Nephron progenitor cell (in vitro differentiated cells): Measurements from ENCODE around the gene CNTNAP1.

ENCODE experiments used
- DNase-seq: peaks from one replicate; pipeline ENCODE4 v3.0.0; 2021
- H3K27ac Mint-ChIP-seq: 2 replicates; pipeline ENCODE4 v1.8.0; 2021; ENCODE audit warnings: mild to moderate bottlenecking, moderate library complexity, mixed read lengths
- H3K27me3 Mint-ChIP-seq: 2 replicates; pipeline ENCODE4 v1.8.0; 2021; ENCODE audit warnings: mild to moderate bottlenecking, low read depth, mixed read lengths; ENCODE audit not compliant: poor library complexity
- H3K36me3 Mint-ChIP-seq: 2 replicates; pipeline ENCODE4 v1.8.0; 2021; ENCODE audit warnings: low read depth, mixed read lengths
- H3K4me1 Mint-ChIP-seq: 2 replicates; pipeline ENCODE4 v1.8.0; 2021; ENCODE audit warnings: mixed read lengths
- H3K4me3 Mint-ChIP-seq: 2 replicates; pipeline ENCODE4 v1.8.0; 2021; ENCODE audit warnings: mild to moderate bottlenecking, moderate library complexity, mixed read lengths
- H3K9me3 Mint-ChIP-seq: 2 replicates; pipeline ENCODE4 v1.8.0; 2021; ENCODE audit warnings: mild to moderate bottlenecking, moderate library complexity, mixed read lengths
- TF ChIP-seq, protein P1 (sequence below): fragments of 200-600 bp; sonication (generic); IDR thresholded peaks from 2 replicates; pipeline ENCODE4 v1.5.0; 2021; ENCODE audit warnings: antibody characterized with exemption

CNTNAP1 gene

DNA sequence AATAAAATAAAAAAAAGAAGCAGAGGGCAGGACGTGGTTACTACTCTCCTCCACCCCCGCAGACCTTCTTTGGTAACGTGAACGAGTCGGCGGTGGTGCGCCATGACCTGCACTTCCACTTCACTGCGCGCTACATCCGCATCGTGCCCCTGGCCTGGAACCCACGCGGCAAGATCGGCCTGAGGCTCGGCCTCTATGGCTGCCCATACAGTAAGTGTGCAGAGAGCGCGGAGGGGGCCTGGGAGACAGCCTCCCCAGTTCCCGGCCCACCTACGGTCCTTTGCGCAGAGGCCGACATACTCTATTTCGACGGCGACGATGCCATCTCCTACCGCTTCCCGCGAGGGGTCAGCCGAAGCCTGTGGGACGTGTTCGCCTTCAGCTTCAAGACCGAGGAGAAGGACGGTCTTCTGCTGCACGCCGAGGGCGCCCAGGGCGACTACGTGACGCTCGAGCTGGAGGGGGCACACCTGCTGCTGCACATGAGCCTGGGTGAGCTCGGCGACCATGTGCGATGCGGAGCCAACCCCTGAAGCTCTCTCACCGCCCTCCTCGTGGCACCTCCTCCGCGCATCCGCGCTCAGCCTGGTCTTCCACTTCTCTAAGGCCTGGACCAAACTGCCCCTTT lies 2.7 kb downstream of the CNTNAP1 start:
- TF ChIP-seq, protein P1, sequence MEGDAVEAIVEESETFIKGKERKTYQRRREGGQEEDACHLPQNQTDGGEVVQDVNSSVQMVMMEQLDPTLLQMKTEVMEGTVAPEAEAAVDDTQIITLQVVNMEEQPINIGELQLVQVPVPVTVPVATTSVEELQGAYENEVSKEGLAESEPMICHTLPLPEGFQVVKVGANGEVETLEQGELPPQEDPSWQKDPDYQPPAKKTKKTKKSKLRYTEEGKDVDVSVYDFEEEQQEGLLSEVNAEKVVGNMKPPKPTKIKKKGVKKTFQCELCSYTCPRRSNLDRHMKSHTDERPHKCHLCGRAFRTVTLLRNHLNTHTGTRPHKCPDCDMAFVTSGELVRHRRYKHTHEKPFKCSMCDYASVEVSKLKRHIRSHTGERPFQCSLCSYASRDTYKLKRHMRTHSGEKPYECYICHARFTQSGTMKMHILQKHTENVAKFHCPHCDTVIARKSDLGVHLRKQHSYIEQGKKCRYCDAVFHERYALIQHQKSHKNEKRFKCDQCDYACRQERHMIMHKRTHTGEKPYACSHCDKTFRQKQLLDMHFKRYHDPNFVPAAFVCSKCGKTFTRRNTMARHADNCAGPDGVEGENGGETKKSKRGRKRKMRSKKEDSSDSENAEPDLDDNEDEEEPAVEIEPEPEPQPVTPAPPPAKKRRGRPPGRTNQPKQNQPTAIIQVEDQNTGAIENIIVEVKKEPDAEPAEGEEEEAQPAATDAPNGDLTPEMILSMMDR, result no peak
- H3K9me3 Mint-ChIP-seq, result no peaks in the 10 kb centered on the region
- peak overlapping the region; percentile 33 for H3K4me3 Mint-ChIP-seq
- H3K27me3 Mint-ChIP-seq, result peaks cover 4% of the 10 kb centered on the region
- peaks cover 81% of the 10 kb centered on the region for H3K4me1 Mint-ChIP-seq
- H3K27ac Mint-ChIP-seq, result no peak overlapping the region
- peaks cover 54% of the 10 kb centered on the region for H3K36me3 Mint-ChIP-seq
- DNase-seq, result no peak

DNA sequence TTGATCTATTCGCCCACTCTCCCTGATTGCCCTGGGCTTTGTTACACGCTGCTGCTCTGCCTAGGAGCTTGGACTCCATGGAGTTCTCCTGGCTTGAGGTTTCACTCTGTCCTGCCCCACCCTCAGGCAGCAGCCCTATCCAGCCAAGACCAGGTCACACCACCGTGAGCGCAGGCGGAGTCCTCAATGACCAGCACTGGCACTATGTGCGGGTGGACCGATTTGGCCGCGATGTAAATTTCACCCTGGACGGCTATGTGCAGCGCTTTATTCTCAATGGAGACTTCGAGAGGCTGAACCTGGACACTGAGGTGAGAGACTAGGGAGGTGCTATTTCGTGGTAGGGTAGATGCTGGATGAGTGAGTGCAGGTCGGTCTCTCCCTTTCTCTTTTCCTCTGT lies 3.5 kb downstream of the CNTNAP1 start:
- Mint-ChIP-seq H3K27me3 (peaks cover 4% of the 10 kb centered on the region), H3K4me3 (peak overlapping the region; percentile 33), H3K36me3 (peaks cover 54% of the 10 kb centered on the region), H3K4me1 (peaks cover 73% of the 10 kb centered on the region), H3K27ac (no peak overlapping the region), H3K9me3 (no peaks in the 10 kb centered on the region)
- DNase-seq, result no peak
- TF ChIP-seq, protein P1, result no peak

DNA sequence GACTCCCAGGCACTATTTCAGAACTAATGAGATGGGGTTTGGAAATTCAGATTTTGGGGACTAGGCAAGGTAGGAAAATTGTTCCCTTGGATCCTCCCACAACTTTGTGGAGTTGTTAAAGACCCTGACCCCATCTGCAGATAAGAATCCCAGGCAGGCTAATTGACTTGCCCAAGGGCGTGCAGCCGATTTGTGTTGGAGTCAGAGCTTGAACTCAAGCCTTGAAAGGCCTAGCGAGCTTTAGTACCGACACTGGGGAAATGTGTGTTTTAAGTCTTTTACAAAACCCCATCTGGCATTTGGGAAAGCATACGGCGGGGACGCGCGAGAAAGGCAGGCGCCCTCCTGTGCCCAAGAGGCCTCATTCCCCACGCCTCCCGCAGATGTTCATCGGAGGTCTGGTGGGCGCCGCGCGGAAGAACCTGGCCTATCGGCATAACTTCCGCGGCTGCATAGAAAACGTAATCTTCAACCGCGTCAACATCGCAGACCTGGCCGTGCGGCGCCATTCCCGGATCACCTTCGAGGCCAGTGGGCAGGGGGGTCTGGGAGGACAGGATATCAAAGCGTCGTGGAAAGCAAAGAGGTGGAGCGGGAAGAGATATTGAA lies 4.3 kb downstream of the CNTNAP1 start:
- H3K4me3 Mint-ChIP-seq, result no peak overlapping the region
- peak overlapping the region; percentile 72 for H3K27ac Mint-ChIP-seq
- no peak for DNase-seq

DNA sequence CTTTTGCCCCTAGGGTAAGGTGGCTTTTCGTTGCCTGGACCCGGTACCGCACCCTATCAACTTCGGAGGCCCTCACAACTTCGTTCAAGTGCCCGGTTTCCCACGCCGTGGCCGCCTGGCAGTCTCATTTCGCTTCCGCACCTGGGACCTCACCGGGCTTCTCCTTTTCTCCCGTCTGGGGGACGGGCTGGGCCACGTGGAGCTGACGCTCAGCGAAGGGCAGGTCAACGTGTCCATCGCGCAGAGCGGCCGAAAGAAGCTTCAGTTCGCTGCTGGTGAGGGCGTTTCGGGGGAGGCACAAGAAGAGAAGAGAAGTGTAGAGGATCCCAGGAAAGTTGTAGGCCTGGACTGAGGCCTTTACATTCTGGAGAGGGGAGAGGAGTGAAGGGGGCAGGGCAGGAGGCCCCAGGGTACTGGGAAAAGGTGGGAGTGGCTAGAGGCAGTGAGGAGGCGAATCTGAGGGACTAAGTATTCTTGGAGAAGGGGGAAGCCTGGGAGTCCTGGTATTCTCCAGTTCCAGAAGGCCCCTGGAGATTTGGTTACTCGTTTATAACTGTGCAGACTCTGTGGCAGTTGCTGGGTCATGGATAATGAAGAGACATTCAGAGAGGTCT lies 5.5 kb downstream of the CNTNAP1 start:
- H3K27ac Mint-ChIP-seq, result peak overlapping the region; percentile 95
- H3K4me3 Mint-ChIP-seq, result peak overlapping the region; percentile 35
- H3K4me1 Mint-ChIP-seq, result peaks cover 63% of the 10 kb centered on the region
- no peak for DNase-seq
- TF ChIP-seq, protein P1, result no peak
- peaks cover 70% of the 10 kb centered on the region for H3K36me3 Mint-ChIP-seq
- H3K9me3 Mint-ChIP-seq, result no peaks in the 10 kb centered on the region
- H3K27me3 Mint-ChIP-seq, result peaks cover 4% of the 10 kb centered on the region

More for the DNA sequence above, 4.3 kb downstream of the CNTNAP1 start:
- TF ChIP-seq, protein P1, result no peak
- Mint-ChIP-seq H3K9me3 (no peaks in the 10 kb centered on the region), H3K27me3 (peaks cover 4% of the 10 kb centered on the region), H3K4me1 (peaks cover 69% of the 10 kb centered on the region), H3K36me3 (peaks cover 58% of the 10 kb centered on the region)

DNA sequence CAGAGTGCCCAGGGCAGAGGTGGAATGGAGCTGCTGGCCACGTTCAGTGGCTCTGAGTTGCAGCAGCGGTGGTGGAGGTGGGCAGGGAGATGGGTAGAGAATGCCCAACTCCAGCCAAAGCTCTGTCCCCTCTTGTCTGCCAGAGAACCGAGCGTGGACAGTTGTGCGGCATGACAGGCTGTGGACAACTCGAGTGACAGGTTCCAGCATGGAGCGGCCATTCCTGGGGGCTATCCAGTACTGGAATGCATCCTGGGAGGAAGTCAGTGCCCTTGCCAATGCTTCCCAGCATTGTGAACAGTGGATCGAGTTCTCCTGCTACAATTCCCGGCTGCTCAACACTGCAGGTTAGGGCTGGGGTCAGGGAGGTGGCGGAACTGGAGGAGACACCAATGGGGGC lies 8.3 kb downstream of the CNTNAP1 start:
- Mint-ChIP-seq H3K36me3 (peaks cover 68% of the 10 kb centered on the region), H3K27me3 (peaks cover 4% of the 10 kb centered on the region), H3K9me3 (no peaks in the 10 kb centered on the region), H3K27ac (peak overlapping the region; percentile 78), H3K4me1 (peaks cover 40% of the 10 kb centered on the region), H3K4me3 (no peak overlapping the region)
- TF ChIP-seq, protein P1, result no peak
- DNase-seq, result no peak
